ENCODE results near the gene GDF2.

GDF2 gene

GRCh38 chr10:47366731-47367460, 44.6 kb downstream of the GDF2 start:
- DNase-seq (ENCODE audit: low read depth in 1 of 2, low spot score in 1 of 2): no peak

- no peak for DNase-seq (ENCODE audit: low read depth in 1 of 2, low spot score in 1 of 2)
Measured at GRCh38 chr10:47367646-47368045, 45.4 kb downstream of the GDF2 start.

- DNase-seq (ENCODE audit: low read depth in 1 of 2, low spot score in 1 of 2): no peak
Measured at GRCh38 chr10:47368431-47369180, 46.4 kb downstream of the GDF2 start.

- no peak for DNase-seq (ENCODE audit: low read depth in 1 of 2, low spot score in 1 of 2)
Measured at GRCh38 chr10:47369251-47369894, 47.1 kb downstream of the GDF2 start.

DNA sequence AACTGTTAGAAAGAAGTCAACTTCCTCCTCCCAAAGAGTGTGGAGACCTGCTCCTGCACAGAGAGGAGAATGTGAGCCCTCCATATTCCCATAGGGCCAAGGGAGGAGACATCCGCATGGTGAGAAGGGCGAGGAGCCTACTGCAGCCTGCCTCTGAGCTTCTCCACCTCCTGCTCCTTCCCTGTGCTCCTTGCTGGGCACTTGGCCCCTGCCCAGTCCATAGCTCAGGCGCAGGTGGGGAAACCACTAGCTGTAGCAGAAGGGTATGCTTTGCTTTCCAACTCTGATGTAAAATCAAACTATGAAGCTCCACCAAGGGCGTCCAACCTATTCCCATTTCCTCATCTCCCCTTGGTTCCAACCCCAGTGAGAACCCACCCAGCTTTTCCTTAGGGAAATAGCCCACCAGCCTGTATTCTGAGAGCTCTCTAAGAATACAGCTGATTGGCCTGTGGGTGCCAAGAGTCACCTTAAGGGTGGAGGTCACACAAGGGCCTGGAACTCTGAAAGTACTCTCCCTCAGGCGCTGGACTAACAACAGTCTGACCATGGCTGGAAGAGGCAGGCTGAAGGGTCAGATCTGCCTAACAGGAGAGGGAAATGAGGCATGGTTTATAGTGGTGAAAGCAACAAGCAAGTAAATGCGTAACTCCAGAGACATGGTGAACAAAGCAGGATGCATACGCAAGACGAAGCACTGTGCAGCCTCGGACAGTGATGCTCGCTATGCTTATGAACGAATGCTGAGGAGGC, 47.9 kb downstream of the GDF2 start:
- no peak for DNase-seq (ENCODE audit: low read depth in 1 of 2, low spot score in 1 of 2)

DNA sequence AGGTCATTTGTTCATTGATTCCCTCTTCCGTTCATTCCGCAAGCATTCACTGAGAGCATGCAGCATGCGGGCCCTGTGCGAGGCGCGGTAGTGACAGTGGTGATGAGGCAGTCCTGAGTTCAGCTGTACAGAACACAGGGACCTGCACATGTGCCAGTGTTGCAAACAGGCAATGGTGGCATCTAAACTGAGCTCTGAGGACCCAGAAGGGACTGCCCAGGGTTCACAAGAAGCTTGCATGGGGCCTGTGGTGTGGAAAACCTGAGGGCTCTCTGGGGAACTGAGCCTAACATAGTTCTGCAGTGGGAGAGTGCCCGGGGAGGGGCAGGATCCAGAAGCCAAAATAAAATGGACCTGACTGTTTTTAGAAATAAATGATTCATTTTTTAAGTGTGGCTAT, 48.6 kb downstream of the GDF2 start:
- no peak for DNase-seq (ENCODE audit: low read depth in 1 of 2, low spot score in 1 of 2)

GRCh38 chr10:47371629-47372485, 49.6 kb downstream of the GDF2 start:
- DNase-seq (ENCODE audit: low read depth in 1 of 2, low spot score in 1 of 2): no peak

GRCh38 chr10:47372726-47373125, 50.5 kb downstream of the GDF2 start:
- DNase-seq (ENCODE audit: low read depth in 1 of 2, low spot score in 1 of 2): no peak

- DNase-seq (ENCODE audit: low read depth in 1 of 2, low spot score in 1 of 2): no peak
Measured at GRCh38 chr10:47374611-47375536, 52.6 kb downstream of the GDF2 start.

DNA sequence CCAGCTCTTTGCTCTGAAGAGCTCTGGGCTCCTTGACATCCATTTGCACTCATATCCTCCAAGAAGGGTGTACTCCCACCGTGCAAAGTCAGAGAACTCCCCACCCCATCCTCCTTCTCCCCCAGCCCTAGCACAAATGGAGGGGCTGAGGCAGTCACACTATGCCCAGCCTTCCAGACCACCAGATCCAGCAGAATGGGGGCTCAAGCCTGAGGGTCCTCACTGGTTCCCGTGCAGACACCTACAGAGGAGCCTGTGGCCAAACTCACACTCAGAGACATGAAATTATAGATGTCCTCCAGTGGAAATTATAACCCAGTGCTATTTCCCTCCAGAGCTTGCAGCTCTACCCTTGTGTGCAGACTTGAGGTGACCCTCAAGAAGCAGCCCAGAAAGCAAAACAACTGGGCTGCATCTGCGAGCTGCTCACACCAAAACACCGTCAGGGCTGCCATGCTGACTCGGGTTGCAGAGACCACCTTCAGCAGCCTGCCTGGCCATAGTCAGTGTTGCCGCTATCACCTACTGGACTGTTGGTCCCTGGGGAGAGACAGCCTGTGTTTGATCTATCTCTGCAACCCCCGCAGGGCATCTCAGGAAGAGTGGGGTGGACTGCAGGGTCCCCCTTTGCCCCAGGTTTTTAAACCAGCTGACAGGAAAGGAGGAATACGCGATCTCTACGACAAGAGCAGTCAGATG, 54.4 kb downstream of the GDF2 start:
- no peak for DNase-seq (ENCODE audit: low read depth in 1 of 2, low spot score in 1 of 2)

Measured in activated CD4-positive, alpha-beta T cell treated with anti-CD3 and anti-CD28 coated beads, Interleukin-2, amount 50 U/mL, for 24 hours (primary cell).